Fibroblast of villous mesenchyme (primary cell): Measurements from ENCODE around the gene FDCSP. TPM values are rescaled to one million over a fixed set of nuclear protein-coding genes. Genes with fewer than 3 reads are reported as not detected.

ENCODE experiments used
- DNase-seq: peaks from one replicate; pipeline ENCODE4 v3.0.0-alpha.2; 2010; ENCODE audit warnings: low read depth
- H3K4me3 ChIP-seq: 2 replicates; pipeline ENCODE4 v1.5.1; 2011; ENCODE audit warnings: low read depth, mild to moderate bottlenecking, low read length
- CTCF ChIP-seq: IDR thresholded peaks from 2 replicates; pipeline ENCODE4 v1.5.1; 2012; ENCODE audit warnings: low read depth, mild to moderate bottlenecking, low read length; ENCODE audit not compliant: insufficient read depth
- total RNA-seq: library from RNA; depleted of rRNA; stranded (reverse); fragments of >200 nt; gene quantifications from 2 replicates; pipeline ENCODE4 v1.2.3, GENCODE V29; 2012

The FDCSP gene
- total RNA-seq, 1 donor, result not detected

GRCh38 chr4:70280567-70280966, 54.6 kb downstream of the FDCSP start:
- TF ChIP-seq CTCF, result no peak
- DNase-seq, result no peak
- no peak overlapping the region for H3K4me3 ChIP-seq

Other genes with a start within 250 kb of the FDCSP start
- gene STATH, start 230.2 kb upstream of the FDCSP start, total RNA-seq, result not detected in 2 replicates
- gene HTN3, start 197.7 kb upstream of the FDCSP start, total RNA-seq, result not detected in 2 replicates
- under 0.01 TPM in 1 of 2 replicates, not detected in the other for gene HTN1, start 175.7 kb upstream of the FDCSP start, total RNA-seq
- not detected in 2 replicates for gene PRR27, start 71.9 kb upstream of the FDCSP start, total RNA-seq
- gene ODAM, start 30.4 kb upstream of the FDCSP start, total RNA-seq, result not detected in 2 replicates
- not detected in 2 replicates for gene CSN3, start 16.5 kb downstream of the FDCSP start, total RNA-seq
- gene CABS1, start 108.9 kb downstream of the FDCSP start, total RNA-seq, result not detected in 2 replicates
- gene SMR3A, start 134.6 kb downstream of the FDCSP start, total RNA-seq, result not detected in 2 replicates
- not detected in 2 replicates for gene SMR3B, start 157.0 kb downstream of the FDCSP start, total RNA-seq
- gene OPRPN, start 171.8 kb downstream of the FDCSP start, total RNA-seq, result not detected in 2 replicates
- gene MUC7, start 246.1 kb downstream of the FDCSP start, total RNA-seq, result not detected in 2 replicates